ENCODE measurements around the gene SEMA6D.

GRCh38 chr15:47744496-47744895 is 27.2 kb downstream of the SEMA6D start:
- TF ChIP-seq CTCF (IDR thresholded peaks at IDR 0.05), result no peak
- TF ChIP-seq POLR2A (IDR thresholded peaks at IDR 0.05), result no peak
- no peak for TF ChIP-seq EP300 (IDR thresholded peaks at IDR 0.05)
- no peak for TF ChIP-seq POLR2AphosphoS5 (IDR thresholded peaks at IDR 0.05)

All from suprapubic skin (tissue), 4 donors.